Stimulated activated CD4-positive, alpha-beta T cell treated with anti-CD3 and anti-CD28 coated beads, Interleukin-1b, Interleukin-23, amount 100 ng/mL, for 1 hour (primary cell): ENCODE results near the gene AGXT2.

Experiments used
- DNase-seq, 2 donors: peaks; one replicate each; pipeline ENCODE4 v3.0.0-alpha.2; 2020; ENCODE audit warnings: low read depth in 2 of 2

AGXT2 gene, protein sequence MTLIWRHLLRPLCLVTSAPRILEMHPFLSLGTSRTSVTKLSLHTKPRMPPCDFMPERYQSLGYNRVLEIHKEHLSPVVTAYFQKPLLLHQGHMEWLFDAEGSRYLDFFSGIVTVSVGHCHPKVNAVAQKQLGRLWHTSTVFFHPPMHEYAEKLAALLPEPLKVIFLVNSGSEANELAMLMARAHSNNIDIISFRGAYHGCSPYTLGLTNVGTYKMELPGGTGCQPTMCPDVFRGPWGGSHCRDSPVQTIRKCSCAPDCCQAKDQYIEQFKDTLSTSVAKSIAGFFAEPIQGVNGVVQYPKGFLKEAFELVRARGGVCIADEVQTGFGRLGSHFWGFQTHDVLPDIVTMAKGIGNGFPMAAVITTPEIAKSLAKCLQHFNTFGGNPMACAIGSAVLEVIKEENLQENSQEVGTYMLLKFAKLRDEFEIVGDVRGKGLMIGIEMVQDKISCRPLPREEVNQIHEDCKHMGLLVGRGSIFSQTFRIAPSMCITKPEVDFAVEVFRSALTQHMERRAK

DNA sequence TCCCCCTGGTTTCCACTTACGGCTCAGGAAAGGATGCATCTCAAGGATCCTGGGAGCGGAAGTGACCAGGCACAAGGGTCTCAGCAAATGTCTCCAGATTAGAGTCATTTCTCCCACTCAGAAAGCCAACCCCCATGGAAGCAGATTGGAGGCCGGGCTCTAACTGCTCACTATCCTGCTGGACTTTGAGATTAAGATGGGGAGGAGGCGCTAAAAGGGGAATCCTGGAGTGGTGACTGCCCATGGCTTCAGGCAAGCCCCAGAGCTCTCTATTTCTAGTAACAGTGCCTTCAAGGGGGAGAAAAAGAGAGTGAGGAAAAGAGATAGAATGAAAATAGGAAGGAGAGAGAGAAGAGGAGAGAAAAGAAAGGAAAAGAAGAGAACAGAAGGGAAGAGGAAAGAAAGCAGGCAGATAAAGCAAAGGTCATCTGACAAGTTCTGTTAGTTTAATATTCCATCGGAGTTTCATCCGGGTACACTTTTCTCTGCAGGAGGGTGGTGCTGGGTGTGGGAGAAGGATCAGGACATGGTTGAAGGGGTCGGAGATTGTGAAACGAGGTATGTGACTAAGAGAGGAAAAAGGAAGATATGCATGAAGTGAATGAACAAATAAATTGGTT lies at the start of gene AGXT2:
Gene AGXT2, minus strand, starts transcription at position 165 of the 620 bp plus-strand sequence. Its CDS starts 57 bp downstream, at position 108.
- no peak for DNase-seq

- DNase-seq = no peak
Observed at GRCh38 chr5:35096932-35097331, 49.2 kb upstream of the AGXT2 start.

- no peak for DNase-seq
Observed at GRCh38 chr5:35096216-35096615, 48.5 kb upstream of the AGXT2 start.

DNA sequence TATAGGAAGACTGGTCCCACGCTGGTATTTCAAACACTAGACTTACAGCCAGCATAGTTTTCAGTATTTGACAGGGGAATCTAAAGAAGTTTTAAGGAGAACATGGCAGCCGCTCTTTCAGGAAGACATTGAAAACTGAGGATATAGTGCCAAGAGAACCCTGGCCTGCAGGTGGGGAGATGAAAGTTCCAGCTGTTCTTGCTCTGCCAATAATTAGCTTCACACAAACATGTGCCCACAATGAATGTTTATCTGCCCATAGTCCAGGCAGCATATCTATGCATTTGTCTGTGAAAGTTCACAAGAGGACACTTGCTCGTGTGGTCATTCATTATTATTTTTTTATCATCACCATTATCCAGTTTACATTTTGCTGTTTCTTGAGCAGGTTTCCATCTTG lies 47.6 kb upstream of the AGXT2 start:
- DNase-seq = no peak

DNA sequence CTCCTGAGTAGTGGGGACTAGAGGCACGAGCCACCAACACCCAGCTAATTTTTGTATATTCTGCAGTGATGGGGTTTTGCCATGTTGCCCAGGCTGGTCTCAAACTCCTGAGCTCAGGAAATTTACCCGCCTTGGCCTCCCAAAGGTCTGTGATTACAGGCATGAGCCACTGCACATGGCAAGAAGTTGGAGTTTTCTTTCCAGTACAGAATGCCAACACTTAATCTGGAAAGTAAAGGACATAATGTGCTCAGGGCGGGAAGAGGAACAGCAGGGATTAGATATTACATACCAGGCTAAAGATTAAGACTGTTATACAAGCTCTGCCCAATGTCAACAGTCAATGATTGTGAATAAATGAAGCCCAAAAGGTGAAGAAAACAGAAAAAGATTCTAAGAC lies 47.2 kb upstream of the AGXT2 start:
- DNase-seq = no peak

DNA sequence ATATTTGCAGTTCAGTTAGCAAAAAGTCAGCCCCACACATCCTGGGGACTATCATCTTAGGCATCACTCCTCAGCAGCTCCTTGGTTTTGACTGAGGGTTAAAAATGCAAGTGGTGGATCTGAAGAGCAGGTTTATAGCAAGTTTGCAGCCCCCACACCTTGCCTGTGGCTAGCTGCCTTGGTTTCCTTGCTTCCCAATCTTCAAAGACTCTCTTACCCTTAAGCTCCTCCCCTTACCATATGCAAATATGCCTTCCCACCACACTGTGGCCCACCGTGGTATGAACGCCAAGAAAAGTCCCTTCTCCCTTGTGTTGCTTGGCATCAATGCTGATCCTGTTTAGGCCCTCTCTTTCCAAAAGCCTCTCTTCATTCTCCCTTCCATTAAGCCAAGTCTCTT lies 45.0 kb upstream of the AGXT2 start:
- no peak for DNase-seq

DNA sequence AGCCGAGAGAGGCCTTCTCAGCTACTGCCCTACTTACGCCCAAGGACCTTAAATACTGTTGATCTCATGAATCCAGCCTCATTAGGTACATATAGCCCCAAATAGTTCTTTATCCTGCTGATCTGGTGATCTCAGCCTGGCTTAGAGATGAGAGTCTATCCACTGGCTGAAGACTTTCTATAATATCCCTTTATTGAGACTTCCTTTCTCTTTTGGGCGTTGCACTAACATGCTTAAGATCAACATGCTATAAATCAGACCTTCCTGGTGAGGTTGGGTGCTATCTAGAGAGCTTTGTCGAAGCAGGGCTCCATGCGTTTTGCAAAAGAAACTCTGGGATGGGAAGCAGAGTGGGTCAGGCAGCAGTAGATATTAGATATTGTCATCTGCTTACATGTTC lies 44.0 kb upstream of the AGXT2 start:
- no peak for DNase-seq

GRCh38 chr5:35089334-35090314 lies 41.9 kb upstream of the AGXT2 start:
- peak; percentile 11 to 24 for DNase-seq

DNA sequence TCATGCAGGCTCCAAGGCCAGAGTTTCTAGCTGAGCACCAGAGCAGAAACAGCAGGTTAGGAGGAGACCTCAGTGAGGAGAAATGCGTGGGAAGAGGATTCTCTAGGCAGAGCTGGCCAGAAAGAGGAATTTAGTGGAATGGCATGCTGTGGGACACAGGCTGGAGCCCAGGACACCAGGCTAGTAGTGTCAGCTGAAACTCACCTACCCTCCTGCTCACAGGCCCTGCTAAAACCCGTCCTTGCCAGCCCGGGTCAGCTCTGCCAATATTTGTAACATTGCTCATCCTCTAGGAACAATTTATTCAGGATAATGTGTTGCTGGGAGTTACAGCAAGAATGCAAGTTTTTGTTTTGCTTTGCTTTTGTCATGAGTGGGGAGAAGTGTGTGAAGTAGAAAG lies 40.2 kb upstream of the AGXT2 start:
- DNase-seq = no peak

DNA sequence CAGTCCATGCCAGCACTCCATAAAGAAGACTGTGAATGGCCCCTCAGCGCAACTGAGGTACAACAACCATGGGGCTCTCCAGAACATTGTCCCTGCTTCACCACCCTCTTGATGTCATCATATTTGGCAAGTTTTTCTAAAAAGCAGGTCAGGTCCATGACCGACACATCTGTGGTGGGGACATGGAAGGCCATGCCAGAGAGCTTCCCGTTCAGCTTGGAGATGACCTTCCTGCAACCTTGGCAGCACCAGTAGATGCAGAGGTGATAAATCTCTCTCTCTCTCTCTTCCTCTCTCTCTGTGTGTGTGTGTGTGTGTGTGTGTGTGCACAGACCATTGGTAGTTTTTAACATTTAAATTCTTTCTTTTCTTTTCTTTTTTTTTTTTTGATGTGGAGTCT lies 35.4 kb upstream of the AGXT2 start:
- DNase-seq = no peak

GRCh38 chr5:35082530-35082929 lies 34.8 kb upstream of the AGXT2 start:
- DNase-seq = no peak

DNA sequence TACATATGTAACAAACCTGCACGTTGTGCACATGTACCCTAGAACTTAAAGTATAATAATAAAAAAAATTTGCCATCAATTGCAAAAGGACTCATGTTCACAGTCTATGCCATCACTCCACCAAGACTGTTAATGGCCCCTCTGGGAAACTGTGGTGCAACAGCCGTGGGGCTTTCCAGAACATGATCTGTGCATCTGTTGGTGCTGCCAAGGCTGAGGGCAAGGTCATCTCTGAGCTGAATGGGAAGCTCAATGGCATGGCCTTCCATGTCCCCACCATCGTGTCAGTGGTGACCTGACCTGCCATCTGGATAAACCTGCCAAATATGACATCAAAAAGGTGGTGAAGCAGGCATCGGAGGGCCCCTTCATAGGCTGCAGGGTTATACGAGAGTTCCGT lies 33.4 kb upstream of the AGXT2 start:
- DNase-seq = no peak

DNA sequence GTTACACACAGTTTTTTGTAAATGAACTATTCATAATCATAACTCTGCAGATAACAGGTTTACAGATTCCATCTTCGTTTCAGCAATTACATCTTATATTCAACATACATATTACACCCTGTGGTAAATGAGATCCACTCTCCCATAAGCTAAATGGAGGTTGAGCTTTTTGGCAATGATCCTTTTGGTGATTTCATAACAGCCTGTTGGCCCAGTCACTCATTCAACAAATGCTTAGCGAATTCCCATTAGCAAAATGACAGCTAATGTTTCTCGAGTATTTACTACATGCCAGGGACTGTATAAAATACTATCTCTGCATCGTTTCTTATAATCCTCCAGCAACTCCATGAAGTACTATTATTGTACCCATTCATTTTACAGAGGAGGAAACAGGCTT lies 25.4 kb upstream of the AGXT2 start:
- DNase-seq = no peak

DNA sequence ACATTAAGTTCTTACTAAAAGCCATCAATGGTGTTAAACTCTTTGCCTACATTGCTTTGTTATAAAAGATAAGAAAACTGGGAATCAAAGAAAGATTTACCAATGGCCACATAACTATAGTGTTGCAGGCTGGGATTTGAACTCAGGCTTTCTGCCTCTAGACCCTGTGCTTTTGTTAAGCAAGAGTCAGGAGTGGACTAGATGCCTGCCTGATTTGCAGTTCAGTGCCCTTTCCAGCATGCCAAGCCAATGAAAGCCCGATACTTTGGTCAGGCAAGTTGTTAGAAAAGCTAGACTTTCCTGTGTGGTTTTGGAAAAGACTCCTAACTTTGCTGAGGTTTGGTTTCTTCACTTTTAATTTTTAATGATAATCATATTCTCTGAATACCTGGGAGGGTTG lies 21.4 kb upstream of the AGXT2 start:
- no peak for DNase-seq

DNA sequence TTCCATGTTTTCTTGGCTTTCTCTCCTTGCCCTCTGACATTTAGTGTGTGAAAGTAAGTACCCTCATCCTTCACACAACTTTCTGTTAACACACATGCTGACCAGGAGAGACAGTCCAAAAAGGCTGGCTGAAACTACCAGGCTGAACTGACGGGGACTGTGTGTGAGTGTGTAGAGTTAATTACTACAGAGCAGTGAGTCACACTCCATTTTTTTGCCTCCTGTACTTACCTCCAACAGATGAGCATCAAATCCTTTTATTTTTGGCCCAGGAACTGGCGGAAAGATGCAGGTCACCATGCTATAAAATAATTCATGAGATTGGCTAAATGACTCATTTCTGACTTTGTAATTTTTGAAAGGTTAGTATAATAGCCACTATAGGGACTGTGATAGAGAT lies 20.2 kb upstream of the AGXT2 start:
- no peak for DNase-seq

DNA sequence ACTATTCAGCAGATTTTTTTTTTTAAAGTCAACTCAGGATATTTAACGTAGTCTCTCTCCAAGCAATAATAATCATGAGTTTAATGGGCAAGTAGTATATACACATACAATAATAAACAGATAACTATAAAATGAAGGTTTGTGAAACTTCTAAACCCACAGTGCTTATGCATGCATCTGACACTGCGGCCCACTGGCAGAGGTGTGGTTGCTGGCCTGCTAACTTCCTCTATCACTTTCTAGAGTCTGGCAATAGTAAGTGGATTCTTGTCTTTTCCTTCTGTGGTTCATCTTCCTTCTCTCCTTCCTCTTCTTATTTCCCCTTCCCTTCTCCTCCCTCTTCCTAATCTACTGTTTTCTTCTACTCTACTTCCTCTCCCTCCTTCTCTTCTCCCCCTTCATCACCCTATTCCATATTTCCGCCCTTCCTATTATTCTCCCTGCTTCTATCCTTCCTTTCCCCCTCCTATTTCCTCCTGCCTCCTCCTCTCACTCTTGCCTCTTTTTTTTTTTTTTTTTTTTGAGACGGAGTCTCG lies 18.6 kb upstream of the AGXT2 start:
- DNase-seq = no peak

- DNase-seq = no peak
Observed at GRCh38 chr5:35063414-35063813, 15.7 kb upstream of the AGXT2 start.

DNA sequence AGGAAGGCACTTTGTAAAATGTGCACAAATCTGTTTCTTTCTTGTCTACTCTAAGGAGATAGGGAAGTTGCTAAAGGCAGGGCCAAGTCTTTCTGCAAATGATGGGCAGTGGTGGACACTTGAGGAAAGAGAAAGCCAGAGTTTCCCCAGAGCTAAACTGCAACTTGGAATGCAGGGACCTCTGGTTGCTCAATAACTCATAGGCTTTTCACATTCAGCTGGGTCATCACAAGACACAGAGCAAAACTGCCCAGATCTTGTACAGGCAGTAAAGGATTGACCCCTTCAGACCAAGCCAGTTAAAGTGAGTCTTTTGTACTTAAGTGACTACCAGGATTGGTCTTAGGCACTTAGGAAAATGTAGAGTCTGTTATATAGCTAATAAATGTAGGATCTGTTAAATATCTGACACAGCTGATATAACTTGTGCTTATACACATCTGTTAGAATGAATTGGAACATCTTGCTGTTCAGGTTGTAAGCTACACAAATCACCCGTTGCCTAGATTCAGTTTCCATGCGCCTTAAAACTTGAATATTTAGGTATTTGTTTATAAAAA lies 13.5 kb upstream of the AGXT2 start:
- no peak for DNase-seq

GRCh38 chr5:35060236-35060635 lies 12.5 kb upstream of the AGXT2 start:
- DNase-seq = no peak

- DNase-seq = no peak
Observed at GRCh38 chr5:35059251-35059650, 11.5 kb upstream of the AGXT2 start.

DNA sequence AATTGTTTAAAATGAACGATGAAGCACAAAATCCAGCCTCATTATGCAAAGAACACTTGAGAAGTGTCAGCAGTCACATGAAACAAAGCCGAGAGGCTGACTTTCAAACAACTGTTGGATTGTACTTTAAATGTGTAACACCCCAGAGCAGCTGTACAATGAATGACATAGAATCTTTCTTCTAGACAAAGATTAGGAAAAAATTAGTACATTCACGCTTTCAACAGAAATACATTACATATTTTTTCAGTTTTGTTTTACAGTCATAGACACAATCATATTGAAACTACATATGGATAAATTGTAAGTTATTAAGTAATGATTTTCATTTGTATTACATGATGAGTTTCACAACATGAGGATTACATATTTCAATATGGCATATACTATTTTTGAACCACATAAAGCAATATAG lies 10.6 kb upstream of the AGXT2 start:
- DNase-seq = no peak

- DNase-seq = no peak
Observed at GRCh38 chr5:35056686-35057085, 8.9 kb upstream of the AGXT2 start.
